Vagina (tissue), 2 donors: Measurements from ENCODE around the gene DDX23.

ENCODE experiments used
- CTCF ChIP-seq, 3 experiments: fragments of 450-650 bp in 2 of 3; fragments of 200-600 bp in 1 of 3; sonication (generic) in 1 of 3; IDR thresholded peaks; one replicate each; pipeline ENCODE4 v1.5.1; 2017 to 2019; ENCODE audit warnings: antibody characterized with exemption in 3 of 3, mild to moderate bottlenecking in 2 of 3, moderate library complexity in 2 of 3
- POLR2A ChIP-seq, 2 donors: fragments of 450-650 bp; IDR thresholded peaks; one replicate each; pipeline ENCODE4 v1.6.1; 2017; ENCODE audit warnings: antibody characterized with exemption in 2 of 2, mild to moderate bottlenecking in 2 of 2, moderate library complexity in 2 of 2
- POLR2AphosphoS5 ChIP-seq, 2 donors: sonication (generic); formaldehyde crosslinking; IDR thresholded peaks; one replicate each; pipeline ENCODE4 v1.9.0; 2017; ENCODE audit warnings: antibody characterized with exemption in 2 of 2, mild to moderate bottlenecking in 2 of 2, low read depth in 1 of 2; ENCODE audit not compliant: insufficient read depth in 1 of 2

- TF ChIP-seq POLR2A (IDR thresholded peaks at IDR 0.05): no peak
- no peak for TF ChIP-seq POLR2AphosphoS5 (IDR thresholded peaks at IDR 0.05; ENCODE audit: insufficient read depth in 1 of 2, low read depth in 1 of 2)
- TF ChIP-seq CTCF (IDR thresholded peaks at IDR 0.05): no peak
Measured at GRCh38 chr12:48878548-48878947, 26.6 kb upstream of the DDX23 start.
